GM12801 (cell line): ENCODE results near the gene CCDC197.

Experiments used
- TF ChIP-seq, protein P1 (sequence below): IDR thresholded peaks from one replicate; pipeline ENCODE4 v1.5.1; 2011; ENCODE audit warnings: control low read depth; ENCODE audit not compliant: insufficient read length; ENCODE audit errors: extremely low read depth

Gene CCDC197

DNA sequence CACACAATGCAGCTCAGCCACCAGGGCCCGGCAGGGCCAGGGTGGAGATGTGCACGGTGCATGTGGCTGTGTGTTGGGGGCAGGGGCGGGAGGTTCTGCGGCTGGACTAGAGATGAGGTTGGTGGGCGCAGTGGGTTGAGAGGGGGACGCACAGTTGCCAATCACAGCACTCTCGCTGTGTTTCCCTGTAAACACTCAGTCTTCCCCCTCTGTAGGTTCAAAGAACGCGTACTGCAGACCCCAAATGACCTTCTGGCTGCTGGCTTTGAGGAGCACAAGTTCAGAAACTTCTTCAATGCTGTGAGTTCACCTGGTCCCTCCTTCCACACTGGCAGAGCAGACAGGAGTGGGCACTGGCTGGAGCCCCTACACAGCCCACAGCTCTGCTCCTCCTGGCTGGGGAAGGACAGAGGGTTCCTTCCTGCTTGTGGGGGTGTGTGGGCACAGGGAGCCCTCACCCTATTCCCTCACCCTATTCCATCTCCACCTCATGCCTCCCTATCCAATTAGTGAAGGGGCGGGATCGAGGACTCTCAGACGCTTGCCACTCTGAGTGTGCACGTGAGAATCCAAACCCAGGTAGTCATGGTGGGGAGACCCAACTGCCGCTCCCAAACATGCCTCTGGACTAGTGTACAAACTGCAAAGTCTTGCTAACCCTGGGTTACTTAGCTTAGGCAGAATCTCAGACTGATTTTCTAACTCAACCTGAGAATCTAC lies 46.8 kb downstream of the CCDC197 start:
- TF ChIP-seq, protein P1, sequence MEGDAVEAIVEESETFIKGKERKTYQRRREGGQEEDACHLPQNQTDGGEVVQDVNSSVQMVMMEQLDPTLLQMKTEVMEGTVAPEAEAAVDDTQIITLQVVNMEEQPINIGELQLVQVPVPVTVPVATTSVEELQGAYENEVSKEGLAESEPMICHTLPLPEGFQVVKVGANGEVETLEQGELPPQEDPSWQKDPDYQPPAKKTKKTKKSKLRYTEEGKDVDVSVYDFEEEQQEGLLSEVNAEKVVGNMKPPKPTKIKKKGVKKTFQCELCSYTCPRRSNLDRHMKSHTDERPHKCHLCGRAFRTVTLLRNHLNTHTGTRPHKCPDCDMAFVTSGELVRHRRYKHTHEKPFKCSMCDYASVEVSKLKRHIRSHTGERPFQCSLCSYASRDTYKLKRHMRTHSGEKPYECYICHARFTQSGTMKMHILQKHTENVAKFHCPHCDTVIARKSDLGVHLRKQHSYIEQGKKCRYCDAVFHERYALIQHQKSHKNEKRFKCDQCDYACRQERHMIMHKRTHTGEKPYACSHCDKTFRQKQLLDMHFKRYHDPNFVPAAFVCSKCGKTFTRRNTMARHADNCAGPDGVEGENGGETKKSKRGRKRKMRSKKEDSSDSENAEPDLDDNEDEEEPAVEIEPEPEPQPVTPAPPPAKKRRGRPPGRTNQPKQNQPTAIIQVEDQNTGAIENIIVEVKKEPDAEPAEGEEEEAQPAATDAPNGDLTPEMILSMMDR = no peak

DNA sequence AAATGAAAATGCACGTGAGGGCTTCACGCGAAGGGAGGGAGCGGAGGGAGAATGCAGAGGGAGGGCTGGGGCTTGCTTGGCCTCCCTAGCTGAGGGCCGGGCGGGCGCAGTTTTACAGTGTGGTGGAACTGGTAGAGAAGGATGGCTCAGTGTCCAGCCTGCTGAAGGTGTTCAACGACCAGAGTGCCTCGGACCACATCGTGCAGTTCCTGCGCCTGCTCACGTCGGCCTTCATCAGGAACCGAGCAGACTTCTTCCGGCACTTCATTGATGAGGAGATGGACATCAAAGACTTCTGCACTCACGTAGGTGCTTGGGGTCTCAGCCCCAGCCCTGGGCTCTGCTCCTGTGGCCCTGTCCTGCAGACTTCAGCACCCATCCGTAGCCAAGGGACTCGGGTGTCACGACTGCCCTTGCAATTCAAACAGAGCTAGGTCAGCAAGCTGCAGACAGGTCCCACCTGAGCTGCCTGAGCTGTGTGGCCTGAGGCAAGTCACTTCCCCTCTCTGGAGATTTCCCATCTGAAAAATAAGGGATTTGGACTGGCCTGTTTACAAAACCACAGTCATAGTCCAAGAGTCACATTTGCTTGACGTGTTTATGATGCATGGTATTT lies 47.5 kb downstream of the CCDC197 start:
- TF ChIP-seq, protein P1 = no peak

DNA sequence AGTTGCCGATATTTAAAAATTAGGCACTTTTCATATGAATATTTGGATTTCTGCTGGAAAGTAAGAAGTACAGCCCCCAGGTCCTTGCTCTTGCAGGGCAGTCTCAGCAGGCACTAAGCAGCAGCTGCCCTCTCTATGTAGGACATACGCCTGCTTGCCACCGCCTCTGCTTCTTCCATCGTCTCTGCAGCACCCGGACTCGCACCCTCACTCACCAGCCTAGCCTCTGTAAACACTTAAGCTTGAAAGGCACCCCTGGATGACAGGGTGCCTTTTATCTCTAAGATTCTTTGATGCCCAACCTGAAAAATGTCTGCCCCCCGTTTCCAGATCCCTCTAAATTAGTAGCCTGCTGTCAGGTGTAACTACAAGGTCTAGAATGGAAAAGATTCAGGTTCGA lies 48.0 kb downstream of the CCDC197 start:
- TF ChIP-seq, protein P1 = no peak

DNA sequence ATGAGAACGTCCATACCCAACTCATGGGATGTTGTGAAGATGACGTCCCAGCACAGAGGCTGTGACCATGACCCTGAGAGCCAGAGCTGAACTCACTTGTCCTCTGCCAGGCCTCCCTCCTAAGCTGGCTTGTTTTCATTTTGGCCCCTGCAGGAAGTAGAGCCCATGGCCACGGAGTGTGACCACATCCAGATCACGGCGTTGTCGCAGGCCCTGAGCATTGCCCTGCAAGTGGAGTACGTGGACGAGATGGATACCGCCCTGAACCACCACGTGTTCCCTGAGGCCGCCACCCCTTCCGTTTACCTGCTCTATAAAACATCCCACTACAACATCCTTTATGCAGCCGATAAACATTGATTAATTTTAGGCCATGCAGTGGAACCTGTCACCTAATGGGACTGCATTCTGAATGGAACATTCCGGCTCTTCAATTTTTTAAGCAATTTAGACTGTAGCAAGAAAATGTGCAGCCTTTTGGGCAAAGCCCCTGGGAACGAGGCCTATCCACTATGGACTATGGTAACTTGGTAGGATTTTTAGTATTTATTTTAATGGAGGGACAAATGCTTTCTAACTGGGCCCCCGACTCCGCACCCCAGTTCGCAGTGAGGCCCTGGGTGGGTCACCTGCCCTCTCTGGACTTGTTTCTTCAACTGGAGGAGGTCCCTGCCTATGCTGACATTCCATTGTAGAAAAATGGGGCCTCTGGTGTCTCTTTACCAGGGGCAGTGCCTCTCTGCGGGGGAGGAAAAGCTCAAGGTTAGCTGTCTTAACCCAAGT lies 48.7 kb downstream of the CCDC197 start:
- TF ChIP-seq, protein P1 = no peak

DNA sequence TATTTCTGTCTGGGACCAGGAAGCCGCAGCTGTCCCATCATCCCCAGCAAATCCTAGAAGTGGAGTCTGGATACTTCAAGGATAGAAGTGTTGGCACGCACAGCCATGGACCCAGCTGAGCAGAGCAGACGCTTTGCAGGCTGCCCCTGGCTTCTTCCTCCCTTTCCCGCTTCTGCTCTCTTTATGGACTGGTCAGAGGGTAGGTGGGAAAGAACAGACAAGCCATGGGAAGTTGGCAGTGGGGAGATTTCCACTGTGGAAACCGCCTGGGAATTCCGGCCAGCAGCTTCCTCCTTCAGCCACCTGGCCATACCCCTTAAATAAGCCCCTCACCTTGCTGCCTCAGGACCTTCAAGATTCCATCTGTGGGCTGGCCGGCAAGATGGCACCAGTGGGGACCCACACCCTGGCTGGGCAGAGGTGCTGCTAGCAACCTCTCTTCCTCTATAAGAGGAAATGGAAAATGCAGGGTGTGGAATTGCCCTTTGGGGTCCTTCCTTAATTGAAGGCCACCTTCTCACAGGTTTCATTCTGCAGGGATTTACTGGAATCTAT lies 49.7 kb downstream of the CCDC197 start:
- TF ChIP-seq, protein P1 = no peak

DNA sequence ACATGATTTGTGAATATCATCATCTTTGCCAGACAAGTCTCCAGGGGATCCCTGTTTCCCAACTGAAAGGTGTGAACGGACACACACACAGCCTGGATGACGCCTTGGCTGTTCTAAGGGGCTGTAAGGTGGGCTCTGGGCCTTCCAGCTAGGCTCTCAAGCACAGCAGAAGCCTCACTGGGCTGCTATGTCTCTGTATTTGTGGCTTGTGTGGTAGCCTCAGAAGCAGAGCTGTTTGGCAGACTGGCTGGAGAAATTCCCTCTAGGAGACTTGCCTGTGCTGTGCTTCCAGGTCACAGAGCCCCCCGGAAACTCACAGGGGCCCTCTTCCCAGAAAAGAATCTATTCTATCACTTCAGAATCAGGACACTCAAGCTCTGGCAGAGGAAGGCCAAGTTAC lies 50.5 kb downstream of the CCDC197 start:
- TF ChIP-seq, protein P1 = no peak
